Panc1 (cell line): ENCODE measurements around the gene CCL5. TPM values are rescaled to one million over a fixed set of nuclear protein-coding genes. Genes with fewer than 3 reads are reported as not detected.

ENCODE experiments used
- ATAC-seq: fragments of 200-7000 bp; cut with Tn5 transposase; 2 replicates; pipeline ENCODE4 v1.9.1; 2020; ENCODE audit warnings: mild to moderate bottlenecking, moderate library complexity
- BruUV-seq: library from RNA; stranded (reverse); fragments of 400-500 nt; replicated peaks from 2 replicates; lab custom pipeline; 2021; lab: Mats Ljungman, UMichigan
- CTCF ChIA-PET: fragments of 300-600 bp; sonication (Branson Sonifier 250); formaldehyde crosslinking; loops from one replicate; lab custom pipeline; 2022; ENCODE audit warnings: antibody characterized with exemption; lab: Charles Lee
- POLR2A ChIA-PET: fragments of 300-600 bp; sonication (Branson Sonifier 250); formaldehyde crosslinking; loops from one replicate; lab custom pipeline; 2022; ENCODE audit warnings: antibody characterized with exemption; lab: Charles Lee
- DNase-seq: peaks from one replicate; pipeline ENCODE4 v3.0.0-alpha.2; 2010; ENCODE audit warnings: low read depth, low spot score
- H3K27ac ChIP-seq: 2 replicates; pipeline ENCODE4 v1.5.1; 2011; ENCODE audit warnings: mild to moderate bottlenecking, low read length, inconsistent platforms
- H3K27me3 ChIP-seq: fragments of 200-500 bp; sonication (Bioruptor generic); 2 replicates; pipeline ENCODE4 v1.6.0; 2014; ENCODE audit warnings: low read length, inconsistent platforms; ENCODE audit not compliant: control insufficient read depth, insufficient read depth
- H3K36me3 ChIP-seq: fragments of 200-500 bp; sonication (Bioruptor generic); 2 replicates; pipeline ENCODE4 v1.5.1; 2014; ENCODE audit warnings: inconsistent platforms, mild to moderate bottlenecking, low read length, moderate library complexity; ENCODE audit not compliant: control insufficient read depth, insufficient read depth
- H3K4me1 ChIP-seq: 2 replicates; pipeline ENCODE4 v1.5.1; 2011; ENCODE audit warnings: inconsistent platforms, mild to moderate bottlenecking, low read length, moderate library complexity; ENCODE audit not compliant: control insufficient read depth, insufficient read depth
- H3K4me3 ChIP-seq, 2 experiments: 2 replicates each; pipeline ENCODE4 v1.5.1; 2011 to 2012; ENCODE audit warnings: low read depth in 2 of 2, low read length in 2 of 2, mild to moderate bottlenecking in 2 of 2, inconsistent platforms in 1 of 2, moderate library complexity in 1 of 2
- H3K9me3 ChIP-seq: fragments of 200-500 bp; sonication (Bioruptor generic); 2 replicates; pipeline ENCODE4 v1.5.1; 2014; ENCODE audit warnings: low read depth, mild to moderate bottlenecking, inconsistent platforms, low read length, moderate library complexity; ENCODE audit not compliant: control insufficient read depth, insufficient read depth
- POLR2AphosphoS5 ChIP-seq: IDR thresholded peaks from 2 replicates; pipeline ENCODE4 v1.6.1; 2012; ENCODE audit warnings: mild to moderate bottlenecking, low read depth, low read length, moderate library complexity
- REST ChIP-seq, 2 experiments: IDR thresholded peaks; 2 replicates each; pipeline ENCODE4 v1.6.1; 2011 to 2012; ENCODE audit warnings: low read depth in 2 of 2, control low read depth in 1 of 2, low read length in 1 of 2, mild to moderate bottlenecking in 1 of 2, moderate library complexity in 1 of 2; ENCODE audit not compliant: insufficient read depth in 1 of 2
- SIN3A ChIP-seq: IDR thresholded peaks from 2 replicates; pipeline ENCODE4 v1.6.1; 2012; ENCODE audit warnings: low read depth, mild to moderate bottlenecking, low read length, moderate library complexity, borderline replicate concordance; ENCODE audit not compliant: insufficient read depth
- TCF7L2 ChIP-seq: IDR thresholded peaks from 2 replicates; pipeline ENCODE4 v1.6.1; 2011; ENCODE audit warnings: mild to moderate bottlenecking, low read depth, low read length, inconsistent platforms
- in situ Hi-C: cut with HindIII; loops from 2 replicates; pipeline ENCODE4 v1.10.0; 2016; ENCODE audit warnings: low sequenced_read_pairs, low pct_unique_long_range_greater_than_20kb
- intact Hi-C: fragments of 100-400 bp; cut with micrococcal nuclease; formaldehyde crosslinking; loops from one replicate; pipeline ENCODE4 v1.10.0; 2022; ENCODE audit not compliant: unreplicated experiment
- total RNA-seq: library from RNA; stranded (reverse); gene quantifications from one replicate; pipeline ENCODE4 v1.2.1, GENCODE V29; 2021; ENCODE audit not compliant: unreplicated experiment
- TF ChIP-seq, protein P1 (sequence below): fragments of 450-650 bp; IDR thresholded peaks from 2 replicates; pipeline ENCODE4 v1.5.1; 2017; ENCODE audit warnings: mild to moderate bottlenecking

The CCL5 gene
- total RNA-seq, 1 experiment from 2014 or later, result 15.9 TPM

- TF ChIP-seq SIN3A, result no peak
Measured at GRCh38 chr17:35849469-35850348, 30.5 kb downstream of the CCL5 start (continued).

DNA sequence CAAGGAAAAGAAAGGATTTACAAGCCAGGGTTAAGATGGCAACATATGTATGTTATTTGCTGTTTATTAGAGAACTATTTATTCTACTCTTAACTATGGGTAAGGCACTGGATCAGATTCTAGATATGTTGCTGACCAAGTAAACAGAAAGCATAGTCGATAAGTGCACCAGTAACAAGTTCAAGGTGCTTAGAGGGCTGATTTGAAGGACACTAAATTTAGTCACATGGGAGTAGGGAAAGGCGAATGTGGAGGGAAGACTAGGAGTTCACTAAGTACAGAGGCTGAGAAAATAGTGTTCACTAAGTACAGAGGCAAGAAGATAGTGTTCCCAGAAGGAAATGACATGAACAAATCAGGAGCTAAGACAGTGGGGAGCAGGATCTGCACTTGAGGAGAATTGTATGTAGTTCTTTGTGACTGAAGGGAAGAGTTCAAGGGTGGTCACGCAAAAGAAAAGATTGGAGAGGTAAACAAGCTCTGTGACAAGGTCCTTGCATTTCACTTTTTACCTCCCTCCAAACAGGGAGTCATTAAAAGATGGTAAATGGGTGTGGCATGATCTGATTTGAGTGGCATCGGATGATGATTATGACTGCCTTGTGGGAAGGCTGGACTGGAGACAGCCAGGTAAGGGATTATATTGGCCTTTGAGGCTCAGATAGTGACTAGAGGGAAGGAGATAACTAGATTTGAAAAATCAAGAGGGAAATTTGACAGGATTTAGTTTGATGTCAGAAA lies 32.4 kb downstream of the CCL5 start:
- Histone ChIP-seq H3K4me1 (no peaks in the 10 kb centered on the region), H3K36me3 (peaks cover 47% of the 10 kb centered on the region), H3K9me3 (no peaks in the 10 kb centered on the region), H3K27me3 (no peaks in the 10 kb centered on the region), H3K27ac (no peak overlapping the region), H3K4me3 (no peak overlapping the region)
- BruUV-seq, result no TSS peak
- ChIA-PET POLR2A (interaction anchor here (0.7 kb wide), 1 partner anchor 270 kb away, joined by 9 read pairs; no protein-coding TSS in a partner anchor), CTCF (interaction anchor here (0.5 to 0.6 kb wide), 2 partner anchors 20 to 166 kb away, joined by 3 to 6 read pairs; no protein-coding TSS in a partner anchor)
- ATAC-seq, result no peak
- TF ChIP-seq, protein P1, sequence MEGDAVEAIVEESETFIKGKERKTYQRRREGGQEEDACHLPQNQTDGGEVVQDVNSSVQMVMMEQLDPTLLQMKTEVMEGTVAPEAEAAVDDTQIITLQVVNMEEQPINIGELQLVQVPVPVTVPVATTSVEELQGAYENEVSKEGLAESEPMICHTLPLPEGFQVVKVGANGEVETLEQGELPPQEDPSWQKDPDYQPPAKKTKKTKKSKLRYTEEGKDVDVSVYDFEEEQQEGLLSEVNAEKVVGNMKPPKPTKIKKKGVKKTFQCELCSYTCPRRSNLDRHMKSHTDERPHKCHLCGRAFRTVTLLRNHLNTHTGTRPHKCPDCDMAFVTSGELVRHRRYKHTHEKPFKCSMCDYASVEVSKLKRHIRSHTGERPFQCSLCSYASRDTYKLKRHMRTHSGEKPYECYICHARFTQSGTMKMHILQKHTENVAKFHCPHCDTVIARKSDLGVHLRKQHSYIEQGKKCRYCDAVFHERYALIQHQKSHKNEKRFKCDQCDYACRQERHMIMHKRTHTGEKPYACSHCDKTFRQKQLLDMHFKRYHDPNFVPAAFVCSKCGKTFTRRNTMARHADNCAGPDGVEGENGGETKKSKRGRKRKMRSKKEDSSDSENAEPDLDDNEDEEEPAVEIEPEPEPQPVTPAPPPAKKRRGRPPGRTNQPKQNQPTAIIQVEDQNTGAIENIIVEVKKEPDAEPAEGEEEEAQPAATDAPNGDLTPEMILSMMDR, result no peak
- no peak for TF ChIP-seq POLR2AphosphoS5
- TF ChIP-seq SIN3A, result no peak
- no peak for TF ChIP-seq REST (IDR thresholded peaks at IDR 0.05; ENCODE audit: insufficient read depth in 1 of 2, low read depth in 2 of 2, low read length in 1 of 2)
- no peak for TF ChIP-seq TCF7L2
- intact Hi-C loops (no loop called here), in situ Hi-C loops (no loop called here)
- DNase-seq, result no peak

GRCh38 chr17:35847006-35847405 lies 33.2 kb downstream of the CCL5 start:
- no TSS peak for BruUV-seq
- in situ Hi-C loops (no loop called here), intact Hi-C loops (no loop called here)
- Histone ChIP-seq H3K4me3 (no peak overlapping the region), H3K4me1 (no peaks in the 10 kb centered on the region), H3K27me3 (no peaks in the 10 kb centered on the region), H3K36me3 (peaks cover 50% of the 10 kb centered on the region), H3K9me3 (no peaks in the 10 kb centered on the region), H3K27ac (no peak overlapping the region)
- ATAC-seq, result no peak
- no peak for TF ChIP-seq TCF7L2
- TF ChIP-seq, protein P1, result no peak
- TF ChIP-seq POLR2AphosphoS5, result no peak
- DNase-seq, result no peak
- ChIA-PET POLR2A (no interaction called here), CTCF (no interaction called here)
